ENCODE data around the gene ULK1. TPM values are rescaled to one million over a fixed set of nuclear protein-coding genes. Genes with fewer than 3 reads are reported as not detected.

The ULK1 gene
- polyA plus RNA-seq, 1 donor, result 27.3 TPM

DNA sequence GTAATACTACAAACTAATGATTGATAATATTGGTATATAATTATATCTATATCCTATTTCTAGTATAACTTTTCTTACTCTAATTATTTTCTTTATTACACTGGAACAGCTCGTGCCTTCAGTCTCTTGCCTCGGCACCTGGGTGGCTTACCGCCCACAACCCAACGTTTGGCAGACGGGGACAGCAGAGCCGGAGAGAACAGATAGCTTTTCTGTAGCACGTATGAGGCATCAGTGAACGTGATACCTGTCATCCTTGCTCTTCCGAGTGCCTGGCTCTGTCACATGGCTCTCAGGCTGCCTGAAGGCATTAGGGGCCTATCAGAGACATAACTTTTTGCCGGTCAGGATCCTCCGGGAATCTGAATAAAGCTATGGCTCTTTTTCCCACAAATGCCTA lies 40.1 kb downstream of the ULK1 start:
- Histone ChIP-seq H3K27me3 (ENCODE audit: control insufficient read depth, insufficient read depth, low read length) (no peaks in the 10 kb centered on the region), H3K27ac (ENCODE audit: low read length) (no peak overlapping the region), H3K36me3 (ENCODE audit: control insufficient read depth, insufficient read depth, low read length) (peaks cover 45% of the 10 kb centered on the region), H3K9me3 (ENCODE audit: control insufficient read depth, low read depth, low read length) (no peaks in the 10 kb centered on the region), H3K4me3 (ENCODE audit: low read length) (no peak overlapping the region), H3K4me1 (ENCODE audit: control insufficient read depth, insufficient read depth, low read length) (peaks cover 9% of the 10 kb centered on the region)
- DNase-seq, result no peak
- 100% methylated on average over 1 of the region's 11 CpGs for WGBS (ENCODE audit: insufficient coverage, low lambda C conversion rate)

DNA sequence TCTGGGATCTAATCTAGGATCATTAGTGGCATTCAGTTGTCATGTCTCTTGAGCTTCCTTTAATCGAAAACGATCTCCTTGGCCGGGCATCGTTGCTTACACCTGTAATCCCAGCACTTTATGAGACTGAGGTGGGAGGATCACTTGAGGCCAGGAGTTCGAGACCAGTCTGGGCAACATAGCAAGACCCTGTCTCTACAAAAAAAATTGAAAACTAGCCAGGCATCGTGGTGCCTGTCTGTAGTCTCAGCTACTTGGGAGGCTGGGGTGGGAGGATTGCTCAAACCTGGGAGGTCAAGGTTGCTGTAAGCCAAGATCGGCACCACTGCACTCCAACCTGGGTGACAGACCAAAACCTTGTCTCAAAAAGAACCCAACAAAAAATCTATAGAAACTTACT lies 43.7 kb downstream of the ULK1 start:
- no CpG with 5 or more reads among the region's 7 CpGs for WGBS (ENCODE audit: insufficient coverage, low lambda C conversion rate)
- DNase-seq, result no peak
- Histone ChIP-seq H3K27me3 (ENCODE audit: control insufficient read depth, insufficient read depth, low read length) (no peaks in the 10 kb centered on the region), H3K4me1 (ENCODE audit: control insufficient read depth, insufficient read depth, low read length) (peaks cover 5% of the 10 kb centered on the region), H3K36me3 (ENCODE audit: control insufficient read depth, insufficient read depth, low read length) (peaks cover 50% of the 10 kb centered on the region), H3K9me3 (ENCODE audit: control insufficient read depth, low read depth, low read length) (no peaks in the 10 kb centered on the region), H3K4me3 (ENCODE audit: low read length) (no peak overlapping the region), H3K27ac (ENCODE audit: low read length) (no peak overlapping the region)

DNA sequence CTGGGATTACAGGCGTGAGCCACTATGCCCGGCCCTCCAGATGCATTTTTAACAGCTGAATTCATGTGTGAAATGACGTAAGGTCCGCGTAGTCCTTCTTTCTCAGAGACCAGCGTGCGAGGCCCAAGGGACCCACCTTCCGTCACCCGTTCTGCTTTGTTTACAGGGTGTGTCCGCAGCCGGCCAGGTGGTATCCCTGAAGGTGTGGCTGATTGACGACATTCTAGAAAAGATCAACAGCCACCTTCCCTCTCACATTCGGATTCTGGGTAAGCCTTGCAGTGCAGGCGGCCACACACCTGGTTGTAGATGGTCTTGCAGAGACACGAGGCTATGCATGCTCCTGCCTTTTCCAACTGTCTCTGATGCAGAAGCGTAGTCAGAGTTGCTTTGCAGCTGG lies 44.6 kb downstream of the ULK1 start:
- no peaks in the 10 kb centered on the region for H3K27me3 ChIP-seq (ENCODE audit: control insufficient read depth, insufficient read depth, low read length)
- no peak overlapping the region for H3K4me3 ChIP-seq (ENCODE audit: low read length)
- peaks cover 50% of the 10 kb centered on the region for H3K36me3 ChIP-seq (ENCODE audit: control insufficient read depth, insufficient read depth, low read length)
- no peaks in the 10 kb centered on the region for H3K9me3 ChIP-seq (ENCODE audit: control insufficient read depth, low read depth, low read length)
- H3K4me1 ChIP-seq (ENCODE audit: control insufficient read depth, insufficient read depth, low read length), result peaks cover 5% of the 10 kb centered on the region
- peak overlapping the region; percentile 42 for H3K27ac ChIP-seq (ENCODE audit: low read length)
- DNase-seq, result peak; percentile 36 to 68
- WGBS (ENCODE audit: insufficient coverage, low lambda C conversion rate), result no CpG with 5 or more reads among the region's 16 CpGs

DNA sequence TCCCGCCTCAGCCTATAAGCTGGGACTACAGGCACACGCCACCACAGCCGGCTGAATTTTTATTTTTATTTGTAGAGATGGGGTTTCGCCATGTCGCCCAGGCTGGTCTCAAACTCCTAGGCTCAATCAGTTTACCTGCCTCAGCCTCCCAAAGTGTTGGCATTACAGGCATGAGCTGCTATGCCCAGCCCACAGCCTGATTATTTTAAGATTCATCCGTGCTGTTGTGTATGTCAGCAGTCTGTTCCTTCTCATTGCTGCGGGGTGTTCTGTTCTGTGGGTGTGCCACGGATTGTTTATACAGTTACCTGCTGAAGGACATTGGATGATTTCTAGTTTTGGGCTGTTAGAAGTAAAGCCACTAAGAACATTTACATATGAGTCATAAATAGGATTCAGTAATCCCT lies 45.7 kb downstream of the ULK1 start:
- peaks cover 46% of the 10 kb centered on the region for H3K36me3 ChIP-seq (ENCODE audit: control insufficient read depth, insufficient read depth, low read length)
- H3K27ac ChIP-seq (ENCODE audit: low read length), result no peak overlapping the region
- H3K4me3 ChIP-seq (ENCODE audit: low read length), result no peak overlapping the region
- no peak for DNase-seq
- peaks cover 8% of the 10 kb centered on the region for H3K9me3 ChIP-seq (ENCODE audit: control insufficient read depth, low read depth, low read length)
- peaks cover 5% of the 10 kb centered on the region for H3K4me1 ChIP-seq (ENCODE audit: control insufficient read depth, insufficient read depth, low read length)
- no CpG with 5 or more reads among the region's 8 CpGs for WGBS (ENCODE audit: insufficient coverage, low lambda C conversion rate)
- no peaks in the 10 kb centered on the region for H3K27me3 ChIP-seq (ENCODE audit: control insufficient read depth, insufficient read depth, low read length)

DNA sequence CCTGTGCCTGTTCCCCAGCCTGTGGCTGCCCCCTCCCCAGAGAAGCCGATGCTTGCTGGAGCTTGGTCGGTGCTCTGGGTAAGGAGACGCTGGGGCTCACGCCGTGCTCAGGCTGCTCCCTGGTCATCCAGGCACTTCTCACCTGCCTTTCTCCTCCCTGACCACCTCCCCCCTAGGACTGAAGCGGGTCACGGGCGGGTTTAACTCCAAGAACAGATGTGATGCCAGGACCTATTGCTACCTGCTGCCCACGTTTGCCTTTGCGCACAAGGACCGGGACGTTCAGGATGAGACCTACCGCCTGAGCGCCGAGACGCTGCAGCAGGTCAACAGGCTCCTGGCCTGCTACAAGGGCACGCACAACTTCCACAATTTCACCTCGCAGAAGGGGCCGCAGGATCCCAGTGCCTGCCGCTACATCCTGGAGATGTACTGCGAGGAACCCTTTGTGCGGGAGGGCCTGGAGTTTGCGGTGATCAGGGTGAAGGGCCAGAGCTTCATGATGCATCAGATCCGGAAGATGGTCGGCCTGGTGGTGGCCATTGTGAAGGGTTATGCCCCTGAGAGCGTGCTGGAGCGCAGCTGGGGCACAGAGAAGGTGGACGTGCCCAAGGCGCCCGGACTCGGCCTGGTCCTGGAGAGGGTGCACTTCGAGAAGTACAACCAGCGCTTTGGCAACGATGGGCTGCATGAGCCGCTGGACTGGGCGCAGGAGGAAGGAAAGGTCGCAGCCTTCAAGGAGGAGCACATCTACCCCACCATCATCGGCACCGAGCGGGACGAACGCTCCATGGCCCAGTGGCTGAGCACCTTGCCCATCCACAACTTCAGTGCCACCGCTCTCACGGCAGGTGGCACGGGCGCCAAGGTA lies 46.9 kb downstream of the ULK1 start:
- WGBS (ENCODE audit: insufficient coverage, low lambda C conversion rate), result 80% methylated on average over 1 of the region's 46 CpGs
- DNase-seq, result no peak
- H3K36me3 ChIP-seq (ENCODE audit: control insufficient read depth, insufficient read depth, low read length), result peaks cover 46% of the 10 kb centered on the region

DNA sequence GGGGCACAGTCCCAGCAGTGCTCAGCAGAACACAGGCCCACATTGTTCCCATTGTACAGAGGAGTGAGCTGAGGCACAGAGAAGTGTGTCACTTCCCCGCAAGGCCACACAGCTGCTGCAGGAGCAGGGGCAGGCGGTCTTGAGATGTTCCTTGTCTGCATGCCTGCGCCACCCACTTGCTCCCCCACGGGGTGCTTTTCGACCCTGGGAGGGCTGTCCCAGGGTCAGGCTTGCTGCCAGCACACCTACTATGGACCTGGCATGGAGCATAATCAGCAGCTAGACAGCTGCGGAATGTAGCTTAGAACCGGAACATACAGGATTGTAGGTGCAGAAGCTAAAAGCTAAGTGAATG lies 47.5 kb downstream of the ULK1 start:
- Histone ChIP-seq H3K27ac (ENCODE audit: low read length) (no peak overlapping the region), H3K9me3 (ENCODE audit: control insufficient read depth, low read depth, low read length) (peaks cover 8% of the 10 kb centered on the region), H3K27me3 (ENCODE audit: control insufficient read depth, insufficient read depth, low read length) (no peaks in the 10 kb centered on the region), H3K36me3 (ENCODE audit: control insufficient read depth, insufficient read depth, low read length) (peaks cover 44% of the 10 kb centered on the region), H3K4me3 (ENCODE audit: low read length) (no peak overlapping the region), H3K4me1 (ENCODE audit: control insufficient read depth, insufficient read depth, low read length) (peaks cover 5% of the 10 kb centered on the region)
- no CpG with 5 or more reads among the region's 7 CpGs for WGBS (ENCODE audit: insufficient coverage, low lambda C conversion rate)
- DNase-seq, result no peak

More for the DNA sequence above, 46.9 kb downstream of the ULK1 start:
- Histone ChIP-seq H3K27me3 (ENCODE audit: control insufficient read depth, insufficient read depth, low read length) (no peaks in the 10 kb centered on the region), H3K9me3 (ENCODE audit: control insufficient read depth, low read depth, low read length) (peaks cover 8% of the 10 kb centered on the region), H3K27ac (ENCODE audit: low read length) (no peak overlapping the region), H3K4me1 (ENCODE audit: control insufficient read depth, insufficient read depth, low read length) (peaks cover 5% of the 10 kb centered on the region), H3K4me3 (ENCODE audit: low read length) (no peak overlapping the region)

DNA sequence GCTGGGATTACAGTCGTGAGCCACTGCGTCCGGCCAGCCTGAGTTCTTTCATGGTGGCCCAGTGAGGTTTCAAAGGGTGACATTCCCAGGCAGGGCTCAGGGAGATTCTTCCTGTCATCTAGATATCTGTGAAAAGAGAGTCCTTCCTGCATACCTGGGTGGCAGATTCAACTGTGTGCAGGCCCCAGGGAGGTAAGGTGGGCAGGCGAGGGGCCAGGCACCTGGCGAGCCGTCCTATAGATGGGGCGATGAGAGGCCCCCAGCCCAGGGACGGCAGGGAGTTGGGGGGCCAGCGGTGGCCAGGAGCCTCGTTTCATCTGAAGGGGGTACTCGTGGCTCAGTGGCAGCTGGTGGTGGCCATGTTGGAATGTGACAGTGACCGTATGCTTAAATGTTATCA lies 48.2 kb downstream of the ULK1 start:
- H3K4me1 ChIP-seq (ENCODE audit: control insufficient read depth, insufficient read depth, low read length), result peaks cover 5% of the 10 kb centered on the region
- no peak for DNase-seq
- peaks cover 8% of the 10 kb centered on the region for H3K9me3 ChIP-seq (ENCODE audit: control insufficient read depth, low read depth, low read length)
- no CpG with 5 or more reads among the region's 12 CpGs for WGBS (ENCODE audit: insufficient coverage, low lambda C conversion rate)
- H3K27me3 ChIP-seq (ENCODE audit: control insufficient read depth, insufficient read depth, low read length), result no peaks in the 10 kb centered on the region
- no peak overlapping the region for H3K4me3 ChIP-seq (ENCODE audit: low read length)
- H3K36me3 ChIP-seq (ENCODE audit: control insufficient read depth, insufficient read depth, low read length), result peaks cover 42% of the 10 kb centered on the region
- no peak overlapping the region for H3K27ac ChIP-seq (ENCODE audit: low read length)

DNA sequence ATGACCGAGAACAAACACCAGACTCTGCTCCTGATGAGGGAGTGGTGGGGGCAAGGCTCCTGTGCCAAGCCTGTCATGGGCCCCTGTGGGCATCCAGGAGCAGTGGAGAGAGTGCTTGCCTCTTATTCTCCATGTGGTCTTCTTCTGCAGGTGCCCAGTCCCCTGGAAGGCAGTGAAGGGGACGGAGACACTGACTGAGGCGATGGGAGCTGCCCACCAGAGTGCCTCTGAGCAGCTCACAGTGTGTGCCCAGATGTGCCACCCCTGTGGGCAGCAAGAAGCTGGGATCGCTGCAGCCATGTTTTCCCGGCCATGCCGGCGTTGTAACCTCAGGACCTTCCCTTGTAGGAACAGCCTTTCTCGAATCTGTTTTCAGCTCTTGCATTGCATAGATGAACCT lies 49.0 kb downstream of the ULK1 start:
- Histone ChIP-seq H3K9me3 (ENCODE audit: control insufficient read depth, low read depth, low read length) (peaks cover 8% of the 10 kb centered on the region), H3K4me3 (ENCODE audit: low read length) (no peak overlapping the region), H3K27me3 (ENCODE audit: control insufficient read depth, insufficient read depth, low read length) (no peaks in the 10 kb centered on the region), H3K4me1 (ENCODE audit: control insufficient read depth, insufficient read depth, low read length) (peaks cover 5% of the 10 kb centered on the region), H3K36me3 (ENCODE audit: control insufficient read depth, insufficient read depth, low read length) (peaks cover 42% of the 10 kb centered on the region), H3K27ac (ENCODE audit: low read length) (no peak overlapping the region)
- DNase-seq, result no peak
- WGBS (ENCODE audit: insufficient coverage, low lambda C conversion rate), result 100% methylated on average over 1 of the region's 8 CpGs

DNA sequence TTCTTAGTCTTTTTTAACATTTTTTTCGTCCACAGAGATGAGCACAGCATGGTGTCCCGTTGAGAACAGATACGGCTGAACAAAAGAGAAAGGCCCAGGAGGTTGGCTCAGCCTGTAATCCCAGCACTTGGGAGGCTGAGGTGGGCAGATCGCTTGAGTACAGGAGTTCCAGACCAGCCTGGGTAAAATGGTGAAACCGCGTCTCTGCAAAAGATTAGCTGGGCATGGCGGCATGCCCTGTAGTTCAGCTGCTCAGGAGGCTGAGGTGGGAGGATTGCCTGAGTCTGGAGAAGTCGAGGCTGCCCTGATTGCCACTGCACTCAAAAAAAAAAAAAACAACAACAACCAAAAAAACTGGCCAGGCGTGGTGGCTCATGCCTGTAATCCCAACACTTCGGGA lies 49.5 kb downstream of the ULK1 start:
- WGBS (ENCODE audit: insufficient coverage, low lambda C conversion rate), result 100% methylated on average over 1 of the region's 10 CpGs
- H3K36me3 ChIP-seq (ENCODE audit: control insufficient read depth, insufficient read depth, low read length), result peaks cover 42% of the 10 kb centered on the region
- H3K9me3 ChIP-seq (ENCODE audit: control insufficient read depth, low read depth, low read length), result peaks cover 8% of the 10 kb centered on the region
- no peak overlapping the region for H3K4me3 ChIP-seq (ENCODE audit: low read length)
- H3K27me3 ChIP-seq (ENCODE audit: control insufficient read depth, insufficient read depth, low read length), result no peaks in the 10 kb centered on the region
- peaks cover 5% of the 10 kb centered on the region for H3K4me1 ChIP-seq (ENCODE audit: control insufficient read depth, insufficient read depth, low read length)
- H3K27ac ChIP-seq (ENCODE audit: low read length), result no peak overlapping the region
- DNase-seq, result no peak

DNA sequence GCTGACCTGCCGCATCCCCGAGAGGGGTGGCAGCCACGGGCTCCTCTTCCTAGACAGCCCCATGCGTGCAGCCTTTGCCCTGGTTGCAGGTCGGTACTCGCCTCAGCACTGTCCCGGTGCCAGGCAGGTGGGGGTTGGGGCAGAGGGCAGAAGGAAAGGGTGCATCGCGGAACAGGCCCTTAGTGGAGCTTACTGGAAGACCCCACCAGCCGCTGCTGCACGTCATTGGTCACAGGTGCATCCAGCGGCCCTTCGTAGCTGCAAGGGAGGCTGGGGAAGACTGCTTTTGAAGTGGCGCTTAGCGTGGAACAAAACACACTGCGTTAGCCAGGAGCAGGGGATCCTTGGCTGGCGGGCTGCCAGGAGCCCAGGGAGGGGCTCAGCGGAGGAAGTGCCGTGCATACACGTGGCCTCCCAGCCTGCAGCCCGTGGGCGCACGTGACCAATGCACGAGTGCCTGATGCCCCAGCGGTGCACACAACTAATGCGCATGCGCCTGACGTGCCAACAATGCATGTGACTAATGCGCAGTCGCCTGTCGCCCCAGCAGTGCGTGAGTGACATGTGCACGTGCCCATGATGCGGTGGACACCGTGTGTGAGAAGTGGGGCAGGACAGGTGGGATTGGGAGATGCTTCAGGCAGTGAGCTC lies 50.3 kb downstream of the ULK1 start:
- H3K27me3 ChIP-seq (ENCODE audit: control insufficient read depth, insufficient read depth, low read length), result no peaks in the 10 kb centered on the region
- no CpG with 5 or more reads among the region's 35 CpGs for WGBS (ENCODE audit: insufficient coverage, low lambda C conversion rate)
- H3K9me3 ChIP-seq (ENCODE audit: control insufficient read depth, low read depth, low read length), result peaks cover 11% of the 10 kb centered on the region
- H3K27ac ChIP-seq (ENCODE audit: low read length), result no peak overlapping the region
- H3K4me1 ChIP-seq (ENCODE audit: control insufficient read depth, insufficient read depth, low read length), result no peaks in the 10 kb centered on the region
- H3K4me3 ChIP-seq (ENCODE audit: low read length), result no peak overlapping the region
- DNase-seq, result no peak
- H3K36me3 ChIP-seq (ENCODE audit: control insufficient read depth, insufficient read depth, low read length), result peaks cover 36% of the 10 kb centered on the region

Data from large intestine (tissue), 3 donors.